SK-N-SH treated with all-trans-retinoic acid at 6 μM for 48 hours (cell line): ENCODE data around the gene FEM1A.

Experiments used
- ATAC-seq: fragments of 200-7000 bp; cut with Tn5 transposase; 3 replicates; pipeline ENCODE4 v1.9.1; 2020; ENCODE audit warnings: mild to moderate bottlenecking, moderate library complexity
- BACH2 ChIP-seq: fragments of 250-450 bp; sonication (Bioruptor Pico); IDR thresholded peaks from 2 replicates; pipeline ENCODE4 v1.9.0; 2021; ENCODE audit warnings: mild to moderate bottlenecking, borderline replicate concordance
- CSDC2 ChIP-seq: fragments of 250-450 bp; sonication (Bioruptor Pico); IDR thresholded peaks from 2 replicates; pipeline ENCODE4 v1.5.0; 2020; ENCODE audit warnings: mild to moderate bottlenecking, moderate library complexity
- GLIS3 ChIP-seq: fragments of 250-450 bp; sonication (Bioruptor Pico); IDR thresholded peaks from 2 replicates; pipeline ENCODE4 v1.5.0; 2020; ENCODE audit warnings: mild to moderate bottlenecking, moderate library complexity
- OSR1 ChIP-seq: fragments of 250-450 bp; sonication (Bioruptor Pico); IDR thresholded peaks from 2 replicates; pipeline ENCODE4 v1.8.0; 2022; ENCODE audit warnings: moderate library complexity, mild to moderate bottlenecking, inconsistent platforms
- PPARA ChIP-seq: fragments of 250-450 bp; sonication (Bioruptor Pico); IDR thresholded peaks from 2 replicates; pipeline ENCODE4 v1.5.0; 2020; ENCODE audit warnings: mild to moderate bottlenecking, borderline replicate concordance
- RARB ChIP-seq: fragments of 250-450 bp; sonication (Bioruptor Pico); IDR thresholded peaks from 2 replicates; pipeline ENCODE4 v1.8.0; 2021; ENCODE audit warnings: mild to moderate bottlenecking, moderate library complexity
- SNAI2 ChIP-seq: fragments of 250-450 bp; sonication (Bioruptor Pico); IDR thresholded peaks from 2 replicates; pipeline ENCODE4 v1.5.0; 2020; ENCODE audit warnings: mild to moderate bottlenecking, moderate library complexity
- TCF4 ChIP-seq: fragments of 250-450 bp; sonication (Bioruptor Pico); IDR thresholded peaks from 2 replicates; pipeline ENCODE4 v1.8.0; 2021; ENCODE audit warnings: mild to moderate bottlenecking, moderate library complexity, borderline replicate concordance
- TOX ChIP-seq: fragments of 250-450 bp; sonication (Bioruptor Pico); IDR thresholded peaks from 2 replicates; pipeline ENCODE4 v1.8.0; 2021; ENCODE audit warnings: mild to moderate bottlenecking, moderate library complexity, borderline replicate concordance
- ZC3H10 ChIP-seq: fragments of 250-450 bp; sonication (Bioruptor Pico); IDR thresholded peaks from 2 replicates; pipeline ENCODE4 v1.5.1; 2021; ENCODE audit warnings: mild to moderate bottlenecking, moderate library complexity
- ZNF565 ChIP-seq: fragments of 450-650 bp; formaldehyde crosslinking; conservative IDR thresholded peaks from 2 replicates; pipeline ENCODE4 v1.5.0; 2020; ENCODE audit warnings: low read depth, mild to moderate bottlenecking, moderate library complexity
- ZNF70 ChIP-seq: fragments of 450-650 bp; formaldehyde crosslinking; IDR thresholded peaks from 2 replicates; pipeline ENCODE4 v1.5.0; 2020; ENCODE audit warnings: mild to moderate bottlenecking, moderate library complexity
- TF ChIP-seq, protein P1 (sequence below): fragments of 250-450 bp; sonication (Bioruptor Pico); IDR thresholded peaks from 2 replicates; pipeline ENCODE4 v1.5.0; 2020; ENCODE audit warnings: mild to moderate bottlenecking, moderate library complexity
- TF ChIP-seq, protein P2 (sequence below): fragments of 250-450 bp; sonication (Bioruptor Pico); IDR thresholded peaks from 2 replicates; pipeline ENCODE4 v1.8.0; 2021; ENCODE audit warnings: low read depth, mild to moderate bottlenecking, moderate library complexity, borderline replicate concordance
- TF ChIP-seq, protein P3 (sequence below): fragments of 250-450 bp; sonication (Bioruptor Pico); IDR thresholded peaks from 2 replicates; pipeline ENCODE4 v1.5.1; 2020; ENCODE audit warnings: low read depth, mild to moderate bottlenecking, moderate library complexity
- TF ChIP-seq, protein P4 (sequence below): fragments of 250-450 bp; sonication (Bioruptor Pico); IDR thresholded peaks from 2 replicates; pipeline ENCODE4 v1.5.1; 2021; ENCODE audit warnings: mild to moderate bottlenecking, moderate library complexity

Gene FEM1A

DNA sequence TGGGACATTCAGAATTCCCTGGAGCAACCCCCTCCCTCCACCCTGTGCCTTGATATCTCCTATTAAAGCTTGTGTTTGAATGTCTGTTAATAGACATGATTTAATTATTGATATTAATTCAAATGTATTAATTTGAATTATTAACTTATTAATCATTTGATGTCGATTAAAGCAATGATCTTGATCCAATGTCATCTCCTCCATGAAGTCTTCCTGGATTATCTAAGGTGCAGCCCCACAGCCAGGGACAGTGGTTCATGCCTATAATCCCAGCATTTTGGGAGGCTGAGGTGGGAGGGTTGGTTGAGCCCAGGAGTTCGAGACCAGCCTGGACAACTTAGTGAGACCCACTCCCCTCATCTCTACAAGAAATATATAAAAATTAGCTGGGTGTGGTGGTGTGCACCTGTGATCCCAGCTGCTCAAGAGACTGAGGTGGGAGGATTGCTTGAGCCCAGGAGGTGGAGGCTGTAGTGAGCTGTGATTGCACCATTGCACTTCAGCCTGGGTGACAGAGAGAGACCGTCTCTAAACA, 9.6 kb downstream of the FEM1A start:
- no peak for ATAC-seq
- TF ChIP-seq TCF4 (no peak), ZC3H10 (no peak)
- TF ChIP-seq, protein P1, sequence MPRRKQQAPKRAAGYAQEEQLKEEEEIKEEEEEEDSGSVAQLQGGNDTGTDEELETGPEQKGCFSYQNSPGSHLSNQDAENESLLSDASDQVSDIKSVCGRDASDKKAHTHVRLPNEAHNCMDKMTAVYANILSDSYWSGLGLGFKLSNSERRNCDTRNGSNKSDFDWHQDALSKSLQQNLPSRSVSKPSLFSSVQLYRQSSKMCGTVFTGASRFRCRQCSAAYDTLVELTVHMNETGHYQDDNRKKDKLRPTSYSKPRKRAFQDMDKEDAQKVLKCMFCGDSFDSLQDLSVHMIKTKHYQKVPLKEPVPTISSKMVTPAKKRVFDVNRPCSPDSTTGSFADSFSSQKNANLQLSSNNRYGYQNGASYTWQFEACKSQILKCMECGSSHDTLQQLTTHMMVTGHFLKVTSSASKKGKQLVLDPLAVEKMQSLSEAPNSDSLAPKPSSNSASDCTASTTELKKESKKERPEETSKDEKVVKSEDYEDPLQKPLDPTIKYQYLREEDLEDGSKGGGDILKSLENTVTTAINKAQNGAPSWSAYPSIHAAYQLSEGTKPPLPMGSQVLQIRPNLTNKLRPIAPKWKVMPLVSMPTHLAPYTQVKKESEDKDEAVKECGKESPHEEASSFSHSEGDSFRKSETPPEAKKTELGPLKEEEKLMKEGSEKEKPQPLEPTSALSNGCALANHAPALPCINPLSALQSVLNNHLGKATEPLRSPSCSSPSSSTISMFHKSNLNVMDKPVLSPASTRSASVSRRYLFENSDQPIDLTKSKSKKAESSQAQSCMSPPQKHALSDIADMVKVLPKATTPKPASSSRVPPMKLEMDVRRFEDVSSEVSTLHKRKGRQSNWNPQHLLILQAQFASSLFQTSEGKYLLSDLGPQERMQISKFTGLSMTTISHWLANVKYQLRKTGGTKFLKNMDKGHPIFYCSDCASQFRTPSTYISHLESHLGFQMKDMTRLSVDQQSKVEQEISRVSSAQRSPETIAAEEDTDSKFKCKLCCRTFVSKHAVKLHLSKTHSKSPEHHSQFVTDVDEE (CRISPR knock-in tag) = no peak
- TF ChIP-seq, protein P2, sequence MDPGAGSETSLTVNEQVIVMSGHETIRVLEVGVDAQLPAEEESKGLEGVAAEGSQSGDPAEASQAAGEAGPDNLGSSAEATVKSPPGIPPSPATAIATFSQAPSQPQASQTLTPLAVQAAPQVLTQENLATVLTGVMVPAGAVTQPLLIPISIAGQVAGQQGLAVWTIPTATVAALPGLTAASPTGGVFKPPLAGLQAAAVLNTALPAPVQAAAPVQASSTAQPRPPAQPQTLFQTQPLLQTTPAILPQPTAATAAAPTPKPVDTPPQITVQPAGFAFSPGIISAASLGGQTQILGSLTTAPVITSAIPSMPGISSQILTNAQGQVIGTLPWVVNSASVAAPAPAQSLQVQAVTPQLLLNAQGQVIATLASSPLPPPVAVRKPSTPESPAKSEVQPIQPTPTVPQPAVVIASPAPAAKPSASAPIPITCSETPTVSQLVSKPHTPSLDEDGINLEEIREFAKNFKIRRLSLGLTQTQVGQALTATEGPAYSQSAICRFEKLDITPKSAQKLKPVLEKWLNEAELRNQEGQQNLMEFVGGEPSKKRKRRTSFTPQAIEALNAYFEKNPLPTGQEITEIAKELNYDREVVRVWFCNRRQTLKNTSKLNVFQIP (CRISPR knock-in tag) = no peak
- TF ChIP-seq, protein P3, sequence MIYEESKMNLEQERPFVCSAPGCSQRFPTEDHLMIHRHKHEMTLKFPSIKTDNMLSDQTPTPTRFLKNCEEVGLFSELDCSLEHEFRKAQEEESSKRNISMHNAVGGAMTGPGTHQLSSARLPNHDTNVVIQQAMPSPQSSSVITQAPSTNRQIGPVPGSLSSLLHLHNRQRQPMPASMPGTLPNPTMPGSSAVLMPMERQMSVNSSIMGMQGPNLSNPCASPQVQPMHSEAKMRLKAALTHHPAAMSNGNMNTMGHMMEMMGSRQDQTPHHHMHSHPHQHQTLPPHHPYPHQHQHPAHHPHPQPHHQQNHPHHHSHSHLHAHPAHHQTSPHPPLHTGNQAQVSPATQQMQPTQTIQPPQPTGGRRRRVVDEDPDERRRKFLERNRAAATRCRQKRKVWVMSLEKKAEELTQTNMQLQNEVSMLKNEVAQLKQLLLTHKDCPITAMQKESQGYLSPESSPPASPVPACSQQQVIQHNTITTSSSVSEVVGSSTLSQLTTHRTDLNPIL (CRISPR knock-in tag) = no peak

DNA sequence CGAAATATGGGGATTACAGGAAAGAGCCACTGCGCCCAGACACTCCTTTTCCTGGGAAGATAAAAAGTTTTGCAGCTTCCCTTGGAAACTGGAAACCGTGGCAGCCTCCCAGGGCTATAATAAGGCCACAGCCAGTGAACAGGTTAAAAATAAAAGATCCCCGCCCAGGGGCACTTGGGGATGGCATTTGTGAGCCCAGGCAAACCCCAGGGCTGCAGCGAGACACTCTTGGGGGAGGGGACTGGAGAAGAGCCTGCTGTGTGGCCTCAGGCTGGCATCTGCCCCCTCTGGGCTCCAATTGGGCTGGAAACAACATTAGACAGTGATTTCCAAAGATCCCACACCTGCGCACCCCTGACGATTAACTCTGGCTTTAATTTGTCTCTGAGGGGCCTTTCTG, 11.2 kb downstream of the FEM1A start:
- no peak for ATAC-seq
- TF ChIP-seq GLIS3 (CRISPR knock-in tag) (no peak), TCF4 (no peak), OSR1 (CRISPR knock-in tag) (no peak), SNAI2 (CRISPR knock-in tag) (no peak), ZNF565 (CRISPR knock-in tag) (no peak), PPARA (CRISPR knock-in tag) (no peak), TOX (CRISPR knock-in tag) (no peak), BACH2 (CRISPR knock-in tag) (no peak), RARB (CRISPR knock-in tag) (no peak), ZNF70 (CRISPR knock-in tag) (no peak), CSDC2 (CRISPR knock-in tag) (no peak)
- TF ChIP-seq, protein P4, sequence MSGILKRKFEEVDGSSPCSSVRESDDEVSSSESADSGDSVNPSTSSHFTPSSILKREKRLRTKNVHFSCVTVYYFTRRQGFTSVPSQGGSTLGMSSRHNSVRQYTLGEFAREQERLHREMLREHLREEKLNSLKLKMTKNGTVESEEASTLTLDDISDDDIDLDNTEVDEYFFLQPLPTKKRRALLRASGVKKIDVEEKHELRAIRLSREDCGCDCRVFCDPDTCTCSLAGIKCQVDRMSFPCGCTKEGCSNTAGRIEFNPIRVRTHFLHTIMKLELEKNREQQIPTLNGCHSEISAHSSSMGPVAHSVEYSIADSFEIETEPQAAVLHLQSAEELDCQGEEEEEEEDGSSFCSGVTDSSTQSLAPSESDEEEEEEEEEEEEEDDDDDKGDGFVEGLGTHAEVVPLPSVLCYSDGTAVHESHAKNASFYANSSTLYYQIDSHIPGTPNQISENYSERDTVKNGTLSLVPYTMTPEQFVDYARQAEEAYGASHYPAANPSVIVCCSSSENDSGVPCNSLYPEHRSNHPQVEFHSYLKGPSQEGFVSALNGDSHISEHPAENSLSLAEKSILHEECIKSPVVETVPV (CRISPR knock-in tag) = no peak
- TF ChIP-seq, protein P2 (CRISPR knock-in tag) = no peak
- TF ChIP-seq, protein P1 (CRISPR knock-in tag) = no peak
- TF ChIP-seq, protein P3 (CRISPR knock-in tag) = no peak
